ENCODE results near the gene SLC35D1.
"Not testable (repeated sequence)": the region's sequence is repeated elsewhere in the genome, so short reads cannot be mapped to it uniquely, and the experiment has no call there.

The SLC35D1 gene

DNA sequence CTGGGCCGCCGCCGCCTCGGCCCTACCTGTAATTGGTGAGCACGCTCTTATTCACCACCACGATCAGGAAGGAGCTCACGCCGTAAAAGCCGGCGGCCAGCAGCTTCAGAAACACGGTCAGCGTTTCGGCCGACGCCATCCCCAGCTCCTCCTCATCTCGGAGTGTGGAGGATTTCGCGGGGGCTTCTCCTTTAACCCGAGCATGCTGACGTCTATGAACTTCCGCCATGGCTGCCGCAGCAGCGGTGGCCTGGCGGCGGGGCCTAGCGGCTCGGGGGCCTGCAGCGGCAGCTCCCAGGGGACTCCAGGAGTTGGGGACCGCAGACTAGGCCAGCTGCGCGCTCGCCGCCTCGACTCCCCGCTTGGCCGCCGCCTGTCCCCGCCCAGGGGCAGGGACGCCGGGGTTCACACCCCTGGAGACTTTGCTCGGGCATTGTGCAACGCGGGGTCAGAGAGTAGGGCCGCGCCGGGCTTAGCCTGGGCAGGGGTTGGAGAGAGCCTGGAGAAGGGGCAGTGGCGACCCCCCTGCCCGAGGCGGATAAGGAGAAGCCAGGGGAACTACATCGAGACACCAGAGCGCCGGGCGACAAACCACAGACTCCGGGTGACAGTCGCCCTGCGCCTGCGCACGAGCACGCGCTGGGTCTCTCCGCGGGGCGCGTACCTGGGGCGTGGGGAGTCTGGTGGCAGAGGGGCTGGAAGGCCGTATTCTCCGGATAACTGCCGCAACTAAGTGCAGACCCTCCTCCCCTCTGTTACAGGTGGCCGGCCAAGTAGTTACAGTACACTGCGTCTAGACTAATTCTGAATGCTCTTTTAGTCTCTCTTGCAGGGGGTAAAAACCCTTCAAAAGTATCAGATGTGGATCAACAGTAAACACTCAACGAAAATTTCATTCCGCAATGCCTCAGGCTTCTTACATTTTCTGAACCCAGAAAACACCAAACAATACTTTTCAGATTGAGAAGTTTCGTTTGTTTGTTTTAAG, at the start of gene SLC35D1:
TSS of gene SLC35D1 (minus strand) at position 364 of the 988 bp plus-strand sequence. CDS start at position 229, 135 bp downstream.
- peak; percentile 75 to 76 for DNase-seq

DNA sequence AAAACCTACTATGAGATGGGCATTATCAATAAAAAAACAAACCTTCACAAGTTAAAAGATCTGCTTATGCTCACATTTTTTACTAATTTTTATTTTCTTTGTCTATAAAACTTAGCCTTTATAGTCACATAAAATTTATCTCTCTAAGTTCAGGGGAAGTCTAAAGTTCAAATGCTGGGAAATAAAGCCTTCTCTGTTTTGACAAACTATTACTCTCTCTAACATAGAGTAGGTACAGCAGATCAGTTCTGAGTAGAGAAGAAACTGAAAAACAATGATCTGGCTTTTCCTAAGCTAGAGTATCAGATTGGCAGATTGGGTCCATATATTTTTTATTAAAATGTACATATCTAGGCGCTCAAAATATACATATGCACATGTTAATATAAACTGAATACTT, 49.6 kb upstream of the SLC35D1 start:
- no peak for DNase-seq

DNA sequence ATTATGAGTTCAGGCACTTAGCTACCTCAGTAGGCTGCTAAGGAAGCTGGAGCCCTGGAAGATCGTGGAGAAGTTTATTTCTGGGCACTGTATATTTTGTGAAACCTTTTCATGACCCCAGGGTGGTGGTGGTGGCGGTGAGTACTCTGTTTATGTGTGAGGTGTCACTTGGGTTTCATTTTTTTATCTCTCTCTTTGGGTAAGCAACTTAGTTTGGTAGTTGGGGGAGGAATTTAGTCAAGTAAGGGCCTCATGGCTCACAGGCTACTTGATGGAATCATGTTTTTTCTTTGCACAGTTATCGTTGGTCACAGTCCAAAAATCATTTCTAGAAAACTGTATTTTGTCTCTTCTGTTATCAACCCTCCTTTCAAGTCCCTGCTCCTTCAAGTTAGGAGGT, 46.9 kb upstream of the SLC35D1 start:
- no peak for DNase-seq

DNA sequence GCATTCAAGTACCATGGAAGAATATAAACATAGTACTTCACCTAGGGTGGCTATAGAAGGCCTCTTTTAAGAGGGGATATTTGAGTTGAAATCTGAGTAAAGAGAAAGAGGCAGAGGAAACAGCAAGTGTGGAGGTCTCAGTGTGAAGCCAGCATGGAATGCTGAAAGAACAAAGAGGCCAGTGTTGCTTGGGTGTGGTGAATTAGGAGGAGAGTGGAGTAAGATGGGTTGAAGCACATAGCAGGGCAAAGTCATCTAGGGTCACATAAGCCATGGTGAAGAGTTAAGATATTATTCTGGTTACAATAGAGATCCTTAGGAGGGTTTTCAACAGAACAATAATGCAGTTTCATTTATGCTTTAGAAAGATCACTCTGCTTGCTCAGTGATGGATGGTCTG, 43.4 kb upstream of the SLC35D1 start:
- DNase-seq: no peak

- no peak for DNase-seq
Measured at GRCh38 chr1:67094191-67094590, 40.2 kb upstream of the SLC35D1 start.

DNA sequence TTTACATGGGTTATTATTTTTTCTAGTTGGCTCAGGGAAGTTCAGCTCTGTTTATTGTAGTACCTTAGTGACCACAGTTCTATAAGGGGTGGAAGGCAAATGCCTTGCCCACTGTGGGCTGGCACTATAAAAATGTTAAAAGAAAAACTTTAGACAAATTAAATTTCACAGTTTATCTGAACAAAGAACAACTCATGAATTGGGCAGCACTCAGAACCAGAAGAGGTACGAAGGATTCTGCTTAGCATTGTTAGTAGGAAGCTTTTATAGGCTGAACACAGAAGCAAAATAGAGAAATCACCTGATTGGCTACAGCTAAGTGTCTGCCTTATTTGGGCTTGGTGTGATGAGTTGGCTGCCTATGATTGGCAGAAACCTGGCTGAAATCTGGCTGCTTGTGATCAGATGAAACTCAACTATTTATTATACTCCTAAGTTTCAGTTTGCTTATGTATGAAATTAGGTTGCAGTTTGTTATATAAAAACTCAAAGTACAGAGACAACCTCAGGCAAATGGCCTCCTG, 35.8 kb upstream of the SLC35D1 start:
- DNase-seq: no peak

GRCh38 chr1:67088440-67088839, 34.5 kb upstream of the SLC35D1 start:
- DNase-seq: no peak

GRCh38 chr1:67085326-67085725, 31.4 kb upstream of the SLC35D1 start:
- DNase-seq: no peak

DNA sequence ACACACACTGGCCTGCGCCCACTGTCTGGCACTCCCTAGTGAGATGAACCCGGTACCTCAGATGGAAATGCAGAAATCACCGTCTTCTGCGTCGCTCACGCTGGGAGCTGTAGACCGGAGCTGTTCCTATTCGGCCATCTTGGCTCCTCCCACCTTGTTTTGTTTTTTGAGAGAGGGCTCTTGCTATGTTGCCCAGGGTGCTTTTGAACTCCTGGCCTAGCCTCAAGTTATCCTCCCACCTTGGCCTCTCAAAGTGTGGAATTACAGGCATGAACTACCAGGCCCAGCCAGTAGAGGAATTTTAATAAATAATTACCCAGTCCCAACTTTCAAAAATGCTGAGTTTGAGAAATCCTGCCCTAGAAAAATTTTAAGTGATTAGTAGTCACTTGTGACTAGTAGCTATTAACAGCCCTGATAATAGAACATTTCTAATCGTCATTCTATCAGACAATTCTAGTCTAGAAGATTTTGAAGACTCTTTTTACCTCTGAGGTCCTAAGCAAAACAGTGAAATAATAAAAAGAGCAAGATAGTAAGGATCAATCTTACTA, 30.9 kb upstream of the SLC35D1 start:
- DNase-seq: no peak

DNA sequence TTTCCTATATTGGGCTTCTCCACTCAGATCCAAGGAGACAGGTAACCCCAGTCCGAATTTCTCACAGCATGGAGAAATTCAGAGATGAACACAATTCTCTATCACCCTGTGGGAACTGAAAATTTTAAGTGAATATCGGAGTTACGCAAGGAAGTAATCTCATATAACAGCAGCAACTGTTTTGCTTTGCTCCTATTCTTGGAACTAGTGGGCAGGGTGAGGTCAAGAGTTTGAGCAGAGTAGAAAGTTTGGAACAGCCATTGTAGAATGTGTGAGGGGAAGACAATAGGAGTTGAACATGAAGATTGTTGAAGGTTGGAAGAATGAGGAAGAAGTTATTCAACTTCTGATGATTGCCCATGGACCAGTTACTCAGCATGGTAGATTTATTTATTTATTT, 24.3 kb upstream of the SLC35D1 start:
- DNase-seq: no peak

GRCh38 chr1:67077593-67077992, 23.6 kb upstream of the SLC35D1 start:
- DNase-seq: no peak

- no peak for DNase-seq
Measured at GRCh38 chr1:67072749-67073148, 18.8 kb upstream of the SLC35D1 start.

GRCh38 chr1:67067655-67068054, 13.7 kb upstream of the SLC35D1 start:
- DNase-seq: not testable (repeated sequence)

DNA sequence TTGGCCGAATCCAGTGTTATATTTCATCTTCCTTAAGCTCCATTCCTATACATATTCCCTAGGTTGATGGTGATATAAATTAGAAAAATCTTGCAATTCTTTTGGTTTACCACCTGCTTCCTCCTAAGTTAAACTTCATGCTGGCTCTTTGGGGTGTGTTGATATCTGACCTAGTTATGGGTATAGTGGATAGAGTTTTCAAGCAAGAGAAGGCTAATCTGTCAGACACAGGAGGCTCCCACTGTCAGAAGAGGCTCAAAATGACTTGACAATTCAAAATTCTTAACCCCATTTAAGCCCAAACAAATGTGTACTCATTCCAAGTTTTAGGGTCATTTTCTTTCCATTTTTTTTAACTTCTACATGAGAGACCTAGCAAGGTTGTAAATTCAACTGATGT, 8.5 kb upstream of the SLC35D1 start:
- no peak for DNase-seq

GRCh38 chr1:67061266-67061665, 7.3 kb upstream of the SLC35D1 start:
- no peak for DNase-seq

DNA sequence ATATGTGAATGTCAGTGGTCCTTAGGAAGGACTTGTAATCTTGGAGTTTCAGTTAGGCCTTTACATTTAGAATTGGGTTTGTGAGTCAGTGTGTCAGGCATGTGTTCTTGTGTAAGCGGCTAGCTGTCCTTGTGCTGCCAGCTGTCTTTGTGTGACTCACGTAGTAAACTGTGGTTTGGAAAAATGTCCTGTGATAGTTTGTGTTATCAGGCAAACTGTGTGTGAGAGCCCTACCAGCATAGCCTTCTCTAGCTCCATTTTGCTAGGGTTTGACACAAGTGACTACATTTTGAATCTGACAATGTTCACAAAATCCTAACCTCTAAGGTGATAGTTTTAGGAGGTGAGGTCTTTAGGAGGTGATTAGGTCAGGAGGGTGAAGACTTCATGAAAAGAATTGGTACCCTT, 6.9 kb upstream of the SLC35D1 start:
- DNase-seq: no peak

GRCh38 chr1:67059346-67059745, 5.4 kb upstream of the SLC35D1 start:
- DNase-seq: no peak

DNA sequence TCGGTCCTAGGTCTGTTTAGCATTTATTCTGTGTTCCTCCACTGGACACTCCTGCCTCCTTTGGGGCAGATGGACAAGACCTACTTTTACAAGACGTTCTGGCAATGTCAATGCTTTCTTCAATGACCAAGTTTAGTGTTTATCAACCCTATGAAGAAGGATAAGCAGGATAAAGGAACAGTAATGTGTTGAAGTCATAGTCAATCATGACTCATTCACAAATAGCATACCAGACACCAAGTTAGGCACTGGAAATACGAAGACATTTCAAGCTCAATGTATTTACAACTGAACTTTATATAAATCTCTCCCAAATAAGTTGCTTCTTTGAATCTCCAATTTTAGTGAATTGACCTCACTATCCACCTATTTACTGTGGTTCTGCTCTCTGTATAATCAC, 4.8 kb upstream of the SLC35D1 start:
- DNase-seq: no peak

DNA sequence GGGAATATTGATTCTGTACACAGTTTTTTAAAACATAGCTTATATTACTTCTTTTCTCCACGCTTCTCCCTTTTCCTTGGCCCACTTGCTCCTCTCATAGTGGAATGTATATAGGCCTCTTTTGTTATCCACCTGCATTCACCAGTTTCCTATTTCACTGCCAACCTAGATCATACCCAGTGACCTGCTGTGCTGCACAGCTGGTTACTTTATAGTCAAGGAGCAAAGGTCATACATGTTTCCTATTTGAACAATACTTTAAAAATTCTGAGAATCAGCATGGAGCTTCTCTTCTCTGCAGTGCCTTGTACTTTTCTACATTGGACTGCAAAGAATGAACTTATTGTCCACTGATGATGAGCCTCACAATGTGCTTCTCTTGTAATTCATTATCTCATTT, 4.3 kb upstream of the SLC35D1 start:
- no peak for DNase-seq

GRCh38 chr1:67053535-67053784, 488 bp downstream of the SLC35D1 start:
- no peak for DNase-seq

DNA sequence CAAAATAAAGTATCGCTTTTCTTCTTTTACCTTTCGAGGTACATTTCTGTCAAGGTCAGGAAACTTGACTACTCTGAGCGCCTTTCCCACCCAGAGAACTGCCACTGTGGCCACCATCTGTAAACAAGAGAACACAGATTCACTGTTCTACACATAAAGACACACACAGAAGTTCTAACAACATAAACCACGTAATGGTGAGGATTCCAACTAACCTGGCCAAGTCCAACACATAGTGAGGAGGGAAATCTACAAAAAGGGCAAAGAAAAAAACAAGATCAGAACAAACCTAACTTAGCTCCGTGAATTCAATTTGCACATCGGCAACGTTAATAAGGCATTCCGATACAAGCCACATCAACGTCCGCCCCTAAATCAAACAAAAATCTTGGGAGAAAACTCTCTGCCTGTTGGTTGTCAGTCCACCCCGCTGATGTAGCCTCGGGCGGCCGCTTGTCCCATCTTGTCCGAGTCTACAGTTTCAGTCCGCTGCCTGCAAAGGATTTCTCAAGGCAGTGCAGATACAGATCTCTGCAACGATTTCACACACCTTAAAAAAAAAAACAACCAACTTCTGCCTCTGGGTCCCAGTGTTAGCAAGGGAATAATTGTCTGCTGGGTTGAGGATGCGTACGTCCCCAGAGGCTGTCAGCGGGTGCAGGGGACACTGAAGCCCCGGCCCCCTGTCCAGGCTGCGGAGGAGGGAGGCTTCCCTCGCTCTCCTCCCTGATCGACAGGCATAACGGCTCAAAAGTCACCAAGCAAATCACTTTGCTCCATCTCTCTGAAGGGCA, 1.0 kb downstream of the SLC35D1 start:
- DNase-seq: no peak

DNA sequence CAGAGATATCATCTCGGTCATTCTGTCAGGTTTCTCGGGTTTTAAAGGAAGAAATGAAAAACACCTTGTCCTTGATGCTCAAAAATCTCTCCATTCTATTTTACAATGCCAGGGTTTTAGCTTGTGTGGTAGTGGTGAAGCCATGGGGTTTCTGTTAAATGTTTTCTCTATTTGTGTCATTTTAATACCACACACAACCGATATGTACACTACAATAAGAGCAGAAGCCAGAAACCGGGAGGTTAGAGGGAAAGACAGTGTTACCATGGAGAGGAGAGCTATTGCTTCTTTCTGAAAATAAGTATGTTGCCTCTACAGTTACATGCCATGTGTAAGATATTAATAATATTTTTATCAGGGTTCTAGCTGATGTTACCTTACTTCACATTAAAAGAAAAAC, 2.8 kb downstream of the SLC35D1 start:
- no peak for DNase-seq

DNA sequence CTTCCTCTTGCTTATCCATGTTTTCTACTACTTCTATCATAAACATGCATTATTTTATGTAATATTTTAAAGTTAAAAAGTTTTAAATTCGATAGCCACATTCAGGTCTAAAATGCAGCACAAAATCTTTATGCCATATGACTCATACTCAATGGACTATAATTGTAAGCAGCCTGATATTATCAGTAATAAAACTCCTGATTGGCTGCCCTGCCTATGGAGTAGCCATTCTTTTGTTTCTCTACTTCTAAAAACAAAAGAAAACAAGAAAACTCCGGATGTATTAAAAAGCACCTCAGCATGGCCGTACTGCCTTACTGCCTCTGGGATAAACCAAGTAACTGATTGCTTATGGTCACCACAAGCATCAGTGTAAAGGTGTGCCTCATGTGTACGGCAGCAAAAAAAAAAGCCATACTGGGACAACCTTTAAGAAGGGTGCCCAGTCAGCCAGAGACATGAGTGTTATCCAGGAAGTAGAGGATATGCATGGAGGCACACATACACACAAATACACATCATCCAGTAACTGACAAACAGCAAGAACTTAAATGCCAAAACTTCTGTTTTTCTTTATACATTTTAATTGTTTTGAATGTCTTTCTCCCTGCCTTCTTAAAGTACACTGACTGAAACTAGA, 9.2 kb downstream of the SLC35D1 start:
- DNase-seq: no peak
